HG03066 (cell line): Measurements from ENCODE around the gene AUNIP.
A peak's percentile ranks its signal among the peaks of the same experiment; 100 is the strongest.

Source experiments
- ATAC-seq: cut with Tn5 transposase; IDR thresholded peaks from one replicate; pipeline ENCODE4 v1.9.1; 2021; ENCODE audit warnings: low read depth; ENCODE audit not compliant: unreplicated experiment

AUNIP gene

DNA sequence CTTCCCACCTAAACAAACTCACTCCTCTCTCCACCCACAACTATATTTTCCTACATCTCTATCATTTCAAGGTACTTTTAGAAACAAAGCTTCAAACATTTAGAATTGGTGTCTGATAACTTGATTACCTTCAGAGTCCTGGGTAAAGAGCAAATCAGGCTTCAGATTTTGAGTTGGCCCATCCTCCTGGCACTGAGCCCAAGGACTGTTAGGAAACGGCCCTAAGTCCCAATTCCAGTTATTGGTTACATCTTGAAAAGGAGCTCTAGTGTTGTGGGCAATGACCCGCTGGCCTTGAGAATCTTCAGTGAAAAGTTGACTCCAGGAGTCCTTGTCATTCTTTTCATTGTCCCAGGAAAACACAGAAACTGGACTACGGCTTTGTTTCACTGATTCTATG, 24.4 kb downstream of the AUNIP start:
- no peak for ATAC-seq

DNA sequence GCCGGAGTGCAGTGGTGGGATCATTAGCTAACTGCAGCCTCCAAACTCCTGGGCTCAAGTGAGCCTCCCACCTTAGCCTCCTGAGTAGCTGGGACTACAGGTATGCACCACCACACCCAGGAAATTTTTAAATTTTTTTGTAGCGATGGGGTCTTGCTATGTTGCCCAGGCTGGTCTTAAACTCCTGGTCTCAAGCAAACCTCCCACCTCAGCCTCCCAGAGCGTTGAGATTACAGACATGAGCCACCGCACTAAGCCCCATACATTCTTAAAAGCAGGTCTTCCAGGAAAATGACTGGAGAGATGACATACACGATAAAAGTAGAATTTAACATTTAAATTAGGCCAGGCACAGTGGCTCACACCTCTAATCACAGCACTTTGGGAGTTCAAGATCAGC, 26.1 kb downstream of the AUNIP start:
- no peak for ATAC-seq

GRCh38 chr1:25832336-25833037, 26.8 kb downstream of the AUNIP start:
- no peak for ATAC-seq

GRCh38 chr1:25831569-25832196, 27.6 kb downstream of the AUNIP start:
- ATAC-seq = no peak

GRCh38 chr1:25829046-25829445, 30.2 kb downstream of the AUNIP start:
- no peak for ATAC-seq

DNA sequence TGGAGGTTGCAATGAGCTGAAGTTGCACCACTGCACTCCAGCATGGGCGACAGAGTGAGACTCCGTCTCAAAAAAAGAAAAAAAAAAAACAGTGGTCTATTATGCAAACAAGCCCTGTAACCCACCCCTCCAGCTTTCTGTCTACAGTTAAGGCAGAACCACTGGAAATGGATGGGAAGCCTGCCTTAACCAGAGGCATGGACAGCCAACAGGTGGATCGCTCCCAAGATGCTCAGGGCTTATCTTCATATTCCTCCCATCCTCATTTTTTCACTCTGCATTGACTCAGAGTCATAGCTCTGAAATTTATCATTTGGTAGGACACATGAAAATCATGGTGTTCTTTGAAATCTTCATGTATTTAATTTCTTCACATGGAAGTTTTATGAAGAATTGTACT, 30.8 kb downstream of the AUNIP start:
- no peak for ATAC-seq

DNA sequence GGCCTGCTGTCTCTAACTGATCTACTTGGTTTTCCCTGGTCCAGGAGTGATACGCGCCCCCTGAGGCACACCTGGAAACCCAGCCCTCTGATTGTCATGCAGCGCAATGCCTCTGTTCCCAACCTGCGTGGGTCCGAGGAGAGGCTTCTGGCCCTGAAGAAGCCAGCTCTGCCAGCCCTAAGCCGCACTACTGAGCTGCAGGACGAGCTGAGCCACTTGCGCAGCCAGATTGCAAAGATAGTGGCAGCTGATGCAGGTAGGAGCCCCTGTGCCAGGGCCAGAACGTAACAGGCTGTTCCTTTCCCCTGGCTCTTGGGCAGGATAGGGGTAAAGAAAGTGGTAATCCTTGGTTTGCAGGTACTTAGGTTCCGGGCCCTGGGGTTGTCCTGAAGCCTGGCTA, 32.7 kb downstream of the AUNIP start:
- ATAC-seq = no peak

- ATAC-seq = no peak
These were observed 33.7 kb downstream of the AUNIP start for GRCh38 chr1:25825605-25826004.

GRCh38 chr1:25821630-25822091, 37.6 kb downstream of the AUNIP start:
- no peak for ATAC-seq

DNA sequence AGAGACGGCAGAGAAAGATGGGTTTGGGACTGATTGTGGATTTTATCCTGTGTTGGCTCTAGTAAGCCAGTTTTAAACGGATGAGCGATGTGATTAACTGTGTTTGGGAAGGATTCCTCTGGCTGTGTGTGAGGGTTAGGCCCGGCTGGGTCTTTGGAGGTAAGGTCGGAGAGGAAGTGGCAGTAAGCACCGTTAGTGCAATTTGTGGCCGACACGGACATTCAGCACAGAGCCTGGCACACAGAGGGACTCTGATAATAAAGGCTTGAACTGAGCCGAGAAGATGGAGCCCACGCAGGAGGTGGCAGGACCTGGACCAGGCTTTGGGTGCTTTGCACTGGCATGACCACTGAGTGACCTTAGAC, 38.2 kb downstream of the AUNIP start:
- ATAC-seq = no peak

DNA sequence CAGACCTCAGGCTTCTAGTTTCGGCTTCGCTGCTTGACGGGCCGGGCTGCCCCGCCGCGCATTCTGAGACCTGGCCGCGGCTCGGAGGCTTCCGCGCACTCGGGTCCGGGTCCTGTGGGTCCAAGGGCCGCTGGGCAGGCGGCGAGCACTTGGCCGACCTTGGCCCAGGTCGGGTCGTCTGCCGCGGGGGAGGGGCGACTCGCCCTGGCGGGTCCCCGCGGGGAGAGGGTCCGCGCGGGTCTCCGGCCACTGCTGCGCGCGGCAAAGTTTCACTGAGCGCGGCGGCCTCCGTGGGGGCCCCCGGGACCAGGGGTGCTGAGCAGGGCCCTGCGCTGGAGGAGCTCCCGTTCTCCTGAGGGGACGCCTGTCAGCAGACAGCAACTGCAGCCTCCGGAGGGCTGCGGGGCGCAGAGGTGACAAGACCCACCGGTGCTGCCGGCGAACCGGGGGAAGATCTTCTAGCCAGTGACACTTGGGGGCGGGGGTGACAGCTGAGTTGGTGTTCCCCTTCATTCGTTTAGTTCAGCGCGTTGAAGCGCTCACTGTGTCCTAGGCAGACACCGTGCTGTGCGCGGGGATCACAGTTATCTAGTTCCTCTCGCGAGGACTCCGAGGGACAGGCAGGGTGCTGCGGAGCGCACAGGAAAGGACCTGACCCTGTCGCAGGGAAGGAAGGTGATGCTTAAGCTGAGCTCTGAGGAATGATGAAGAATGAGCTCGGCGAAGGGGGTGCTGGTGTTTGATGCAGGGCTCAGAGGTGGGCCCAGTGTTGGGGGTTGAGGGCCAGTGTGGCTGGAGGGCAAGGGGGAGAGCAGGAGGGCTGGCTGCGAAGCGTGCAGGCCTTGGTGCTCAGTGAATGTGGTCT, 38.8 kb downstream of the AUNIP start:
- ATAC-seq = peak; percentile 55

GRCh38 chr1:25819491-25820246, 39.6 kb downstream of the AUNIP start, which contains the start of gene MTFR1L:
MTFR1L (plus strand) TSS chr1:25819954; CDS start chr1:25823105, 3,151 bp downstream.
- peak; percentile 79 for ATAC-seq

GRCh38 chr1:25818569-25818968, 40.7 kb downstream of the AUNIP start:
- no peak for ATAC-seq

- ATAC-seq = no peak
These were observed 41.3 kb downstream of the AUNIP start for GRCh38 chr1:25817840-25818501.

GRCh38 chr1:25816112-25816718, 43.0 kb downstream of the AUNIP start:
- no peak for ATAC-seq

- ATAC-seq = no peak
These were observed 43.8 kb downstream of the AUNIP start for GRCh38 chr1:25815208-25816111.

GRCh38 chr1:25814549-25815087, 44.6 kb downstream of the AUNIP start:
- no peak for ATAC-seq

DNA sequence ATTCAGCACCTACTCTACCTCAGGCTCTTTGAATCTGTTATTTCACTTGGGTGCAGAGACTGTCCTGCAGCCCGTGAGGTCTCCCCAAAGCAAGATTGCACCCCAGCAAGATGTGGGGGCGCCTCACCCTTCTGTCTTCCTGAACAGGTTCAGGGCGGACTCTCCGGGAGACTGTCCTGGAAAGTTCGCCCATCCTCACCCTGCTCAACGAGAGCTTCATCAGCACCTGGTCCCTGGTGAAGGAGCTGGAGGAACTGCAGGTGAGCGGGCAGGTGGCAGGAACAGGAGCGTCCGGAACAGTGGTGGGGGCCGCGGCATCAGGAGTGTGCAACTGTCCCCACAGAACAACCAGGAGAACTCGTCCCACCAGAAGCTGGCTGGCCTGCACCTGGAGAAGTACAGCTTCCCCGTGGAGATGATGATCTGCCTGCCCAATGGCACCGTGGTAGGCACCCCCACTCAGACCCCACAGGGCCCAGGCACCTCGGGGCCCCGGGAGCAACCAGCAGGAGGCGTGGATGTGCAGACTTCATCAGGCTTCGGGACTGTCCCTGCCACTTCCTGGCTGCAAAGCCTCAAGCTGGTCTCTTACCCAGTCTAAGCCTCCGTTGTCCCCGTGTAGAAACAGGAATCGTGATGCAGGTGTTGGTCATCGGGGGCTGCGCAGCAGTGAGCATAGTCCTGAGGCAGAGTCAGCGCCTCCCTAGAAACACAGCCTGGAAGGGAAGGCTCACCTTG, 45.4 kb downstream of the AUNIP start:
- ATAC-seq = no peak
